Transverse colon (tissue), 3 donors: Measurements from ENCODE around the gene SDC3.

Source experiments
- EP300 ChIP-seq: sonication (generic); formaldehyde crosslinking; IDR thresholded peaks from one replicate; pipeline ENCODE4 v1.6.1; 2017; ENCODE audit warnings: antibody characterized with exemption, low read depth
- POLR2A ChIP-seq: fragments of 450-650 bp; IDR thresholded peaks from one replicate; pipeline ENCODE4 v1.6.1; 2016; ENCODE audit warnings: antibody characterized with exemption, mild to moderate bottlenecking, moderate library complexity
- TF ChIP-seq, protein P1 (sequence below), 5 experiments: fragments of 200-600 bp in 3 of 5; fragments of 450-650 bp in 2 of 5; sonication (generic) in 3 of 5; IDR thresholded peaks; 1 replicate in 2 of 5; 2 replicates in 3 of 5; pipeline ENCODE4 v1.5.1; 2016 to 2017; ENCODE audit warnings: antibody characterized with exemption in 5 of 5, inconsistent platforms in 3 of 5, mild to moderate bottlenecking in 2 of 5, moderate library complexity in 1 of 5

DNA sequence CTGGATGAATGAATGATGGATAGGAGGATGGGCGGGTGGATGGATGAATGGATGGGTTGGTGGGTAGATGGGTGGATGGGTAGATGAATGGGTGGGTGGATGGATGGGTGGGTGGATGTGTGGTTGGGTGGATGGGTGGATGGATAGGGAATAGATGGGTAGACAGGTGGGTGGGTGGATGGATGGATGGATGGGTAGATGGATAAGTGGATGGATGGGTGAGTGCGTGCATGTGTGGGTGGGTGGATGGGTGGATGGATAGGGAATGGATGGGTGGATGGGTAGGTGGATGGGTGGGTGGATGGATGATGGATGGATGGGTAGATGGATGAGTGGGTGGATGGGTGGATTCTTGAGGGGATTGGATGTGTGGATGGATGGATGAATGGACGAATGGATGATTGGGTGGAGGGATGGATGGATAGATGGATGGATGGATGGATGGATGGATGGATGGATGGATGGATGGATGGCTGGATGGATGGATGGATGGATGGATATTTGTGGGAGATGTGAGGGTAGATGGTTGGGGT is 68.7 kb downstream of the SDC3 start:
- TF ChIP-seq, protein P1, sequence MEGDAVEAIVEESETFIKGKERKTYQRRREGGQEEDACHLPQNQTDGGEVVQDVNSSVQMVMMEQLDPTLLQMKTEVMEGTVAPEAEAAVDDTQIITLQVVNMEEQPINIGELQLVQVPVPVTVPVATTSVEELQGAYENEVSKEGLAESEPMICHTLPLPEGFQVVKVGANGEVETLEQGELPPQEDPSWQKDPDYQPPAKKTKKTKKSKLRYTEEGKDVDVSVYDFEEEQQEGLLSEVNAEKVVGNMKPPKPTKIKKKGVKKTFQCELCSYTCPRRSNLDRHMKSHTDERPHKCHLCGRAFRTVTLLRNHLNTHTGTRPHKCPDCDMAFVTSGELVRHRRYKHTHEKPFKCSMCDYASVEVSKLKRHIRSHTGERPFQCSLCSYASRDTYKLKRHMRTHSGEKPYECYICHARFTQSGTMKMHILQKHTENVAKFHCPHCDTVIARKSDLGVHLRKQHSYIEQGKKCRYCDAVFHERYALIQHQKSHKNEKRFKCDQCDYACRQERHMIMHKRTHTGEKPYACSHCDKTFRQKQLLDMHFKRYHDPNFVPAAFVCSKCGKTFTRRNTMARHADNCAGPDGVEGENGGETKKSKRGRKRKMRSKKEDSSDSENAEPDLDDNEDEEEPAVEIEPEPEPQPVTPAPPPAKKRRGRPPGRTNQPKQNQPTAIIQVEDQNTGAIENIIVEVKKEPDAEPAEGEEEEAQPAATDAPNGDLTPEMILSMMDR (IDR thresholded peaks at IDR 0.05), result no peak
- TF ChIP-seq EP300, result no peak
- no peak for TF ChIP-seq POLR2A
